A549 (cell line): ENCODE measurements around the gene BICRA. TPM values are rescaled to one million over a fixed set of nuclear protein-coding genes. Genes with fewer than 3 reads are reported as not detected.
"Not testable (repeated sequence)": the region's sequence is repeated elsewhere in the genome, so short reads cannot be mapped to it uniquely, and the experiment has no call there.

Experiments
- ATAC-seq, 2 experiments: fragments of 200-7000 bp in 1 of 2; fragments of >200 bp in 1 of 2; cut with Nextera tagmentation in 1 of 2; cut with Tn5 transposase in 1 of 2; 3 replicates each; pipeline versions ENCODE4 v1.8.0 to v1.9.1; 2018 to 2020; ENCODE audit warnings: mild to moderate bottlenecking in 1 of 2, moderate library complexity in 1 of 2
- CTCF ChIA-PET: fragments of 300-600 bp; sonication (Branson Sonifier 250); formaldehyde crosslinking; extraction: SDS; loops from one replicate; lab custom pipeline; 2021; ENCODE audit warnings: antibody characterized with exemption, inconsistent platforms; lab: Yijun Ruan, JAX
- POLR2A ChIA-PET: fragments of 350-600 bp; formaldehyde crosslinking; extraction: SDS; loops from one replicate; lab custom pipeline; 2021; ENCODE audit warnings: antibody characterized with exemption, inconsistent platforms; lab: Yijun Ruan, JAX
- DNase-seq, 2 experiments: peaks; one replicate each; pipeline versions ENCODE4 v3.0.0 to v3.0.0-alpha.2; 2011 to 2016; ENCODE audit warnings: low read depth in 1 of 2, low spot score in 1 of 2
- FAIRE-seq: peaks from 2 replicates; lab custom pipeline; 2011; peaks lifted over from hg19 to GRCh38; lab: Jason Lieb, UNC
- H3K27ac ChIP-seq, 2 experiments: fragments of >200 bp; sonication (Bioruptor Twin); formaldehyde crosslinking; 3 replicates each; pipeline ENCODE4 v1.5.1; 2016 to 2017
- H3K4me1 ChIP-seq: fragments of >200 bp; sonication (Bioruptor Twin); formaldehyde crosslinking; 3 replicates; pipeline ENCODE4 v1.6.1; 2016
- H3K4me2 ChIP-seq: fragments of >200 bp; sonication (Bioruptor Twin); formaldehyde crosslinking; 3 replicates; pipeline ENCODE4 v1.6.1; 2016
- H3K4me3 ChIP-seq: fragments of >200 bp; sonication (Bioruptor Twin); formaldehyde crosslinking; 3 replicates; pipeline ENCODE4 v1.5.1; 2016
- H3K9me3 ChIP-seq: fragments of >200 bp; sonication (Bioruptor Twin); formaldehyde crosslinking; 3 replicates; pipeline ENCODE4 v1.6.1; 2016
- CEBPB ChIP-seq, 2 experiments: fragments of >200 bp in 1 of 2; sonication (Bioruptor Twin) in 1 of 2; formaldehyde crosslinking in 1 of 2; IDR thresholded peaks; 2 replicates each; pipeline ENCODE4 v1.6.1; 2012 to 2016
- FOSL2 ChIP-seq, 2 experiments: fragments of 450-650 bp in 1 of 2; fragments of >200 bp in 1 of 2; sonication (Bioruptor Twin) in 1 of 2; formaldehyde crosslinking; IDR thresholded peaks; 2 replicates each; pipeline versions ENCODE4 v1.5.0 to v1.6.1; 2016 to 2020; ENCODE audit warnings: mild to moderate bottlenecking in 1 of 2, moderate library complexity in 1 of 2
- FOXS1 ChIP-seq: fragments of 250-450 bp; sonication (Bioruptor Pico); IDR thresholded peaks from 2 replicates; pipeline ENCODE4 v1.5.0; 2020; ENCODE audit warnings: mild to moderate bottlenecking, moderate library complexity
- JUN ChIP-seq, 2 experiments: fragments of >200 bp; sonication (Bioruptor Twin); formaldehyde crosslinking; IDR thresholded peaks; 2 replicates in 1 of 2; 3 replicates in 1 of 2; pipeline ENCODE4 v1.6.1; 2016 to 2017
- NR3C1 ChIP-seq: fragments of >200 bp; sonication (Bioruptor Twin); formaldehyde crosslinking; IDR thresholded peaks from 3 replicates; pipeline ENCODE4 v1.6.1; 2017
- WGBS: methylation state at CpG from one replicate; pipeline ENCODE4 v1.1.6; 2017; ENCODE audit errors: missing lambda C conversion rate; 5-methylcytosine and 5-hydroxymethylcytosine counted together
- polyA plus RNA-seq, 4 experiments: library from polyadenylated mRNA; depleted of rRNA in 3 of 4; stranded (reverse); fragments of >200 nt; fragmentation: RNase III in 1 of 4; extraction: RNeasy Plus Mini Kit Qiagen cat#74134 plus additional on column Dnase treatment in 1 of 4; gene quantifications; 2 replicates in 3 of 4; 3 replicates in 1 of 4; pipeline ENCODE4 v1.2.3, GENCODE V29; 2011 to 2017
- TF ChIP-seq, protein P1 (sequence below): fragments of >200 bp; sonication (Bioruptor Twin); formaldehyde crosslinking; IDR thresholded peaks from 2 replicates; pipeline ENCODE4 v1.6.1; 2016
- TF ChIP-seq, protein P2 (sequence below): fragments of 250-450 bp; sonication (Bioruptor Pico); IDR thresholded peaks from 2 replicates; pipeline ENCODE4 v1.5.0; 2021; ENCODE audit warnings: mild to moderate bottlenecking, moderate library complexity, borderline replicate concordance
- TF ChIP-seq, protein P3 (sequence below): IDR thresholded peaks from 2 replicates; pipeline ENCODE4 v1.6.1; 2012
- TF ChIP-seq, protein P4 (sequence below): fragments of >200 bp; sonication (Bioruptor Twin); formaldehyde crosslinking; IDR thresholded peaks from 3 replicates; pipeline ENCODE4 v1.5.1; 2016

Gene BICRA
- polyA plus RNA-seq, 2 of the 4 experiments (the other 2 are of a cell fraction): 0.83 to 12.4 TPM

DNA sequence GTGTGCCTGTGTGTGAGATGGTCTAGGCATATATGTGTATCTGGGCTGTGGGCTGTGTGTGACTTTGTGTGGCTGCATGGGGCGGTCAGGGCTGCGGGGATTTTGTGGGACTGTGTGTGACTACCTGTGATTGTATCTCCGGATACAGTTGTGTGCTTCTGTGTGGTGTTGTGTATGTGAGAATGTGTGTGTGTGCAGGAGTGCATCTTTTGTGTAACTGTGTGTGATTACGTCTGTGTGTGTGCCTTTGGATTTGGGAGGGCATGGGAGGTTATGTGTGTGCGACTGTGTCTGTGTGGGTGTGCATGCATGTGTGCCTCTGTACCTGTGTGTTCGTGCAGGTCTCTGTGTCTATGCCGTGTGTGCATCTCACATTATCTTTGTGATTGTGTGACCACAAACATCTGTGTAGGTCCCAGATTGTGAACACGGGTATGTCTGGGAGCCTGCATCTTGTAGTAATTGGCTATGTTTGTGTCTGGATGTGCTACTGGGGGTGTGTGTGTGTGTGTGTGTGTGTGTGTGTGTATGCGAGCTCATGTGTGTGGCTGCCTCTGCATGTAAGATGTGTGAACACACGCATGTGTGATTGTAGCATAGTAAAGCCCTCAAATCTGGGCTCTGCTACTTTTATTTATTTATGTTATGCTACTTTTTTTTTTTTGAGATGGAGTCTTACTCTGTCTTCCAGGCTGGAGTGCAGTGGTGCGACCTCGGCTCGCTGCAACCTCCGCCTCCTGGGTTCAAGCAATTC, 111.9 kb downstream of the BICRA start (continued):
- no peak for TF ChIP-seq CEBPB (IDR thresholded peaks at IDR 0.05)
- TF ChIP-seq, all 56 proteins: peak for 0

DNA sequence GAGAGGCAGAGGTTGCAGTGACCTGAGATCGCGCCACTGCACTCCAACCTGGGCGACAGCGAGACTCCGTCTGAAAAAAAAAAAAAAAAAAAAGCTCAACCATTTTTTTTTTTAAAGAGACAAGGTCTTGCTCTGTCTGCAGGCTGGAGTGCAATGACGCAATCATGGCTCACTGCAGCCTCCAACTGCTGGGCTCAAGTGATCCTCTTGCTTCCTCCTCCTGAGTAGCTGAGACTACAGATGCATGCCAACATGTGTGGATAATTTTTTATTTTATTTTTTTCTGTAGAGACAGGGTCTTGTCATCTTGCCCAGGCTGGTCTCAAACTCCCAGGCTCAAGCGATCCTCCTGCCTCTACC, 114.6 kb downstream of the BICRA start:
- peak overlapping the region; percentile 75 to 90 for H3K27ac ChIP-seq

DNA sequence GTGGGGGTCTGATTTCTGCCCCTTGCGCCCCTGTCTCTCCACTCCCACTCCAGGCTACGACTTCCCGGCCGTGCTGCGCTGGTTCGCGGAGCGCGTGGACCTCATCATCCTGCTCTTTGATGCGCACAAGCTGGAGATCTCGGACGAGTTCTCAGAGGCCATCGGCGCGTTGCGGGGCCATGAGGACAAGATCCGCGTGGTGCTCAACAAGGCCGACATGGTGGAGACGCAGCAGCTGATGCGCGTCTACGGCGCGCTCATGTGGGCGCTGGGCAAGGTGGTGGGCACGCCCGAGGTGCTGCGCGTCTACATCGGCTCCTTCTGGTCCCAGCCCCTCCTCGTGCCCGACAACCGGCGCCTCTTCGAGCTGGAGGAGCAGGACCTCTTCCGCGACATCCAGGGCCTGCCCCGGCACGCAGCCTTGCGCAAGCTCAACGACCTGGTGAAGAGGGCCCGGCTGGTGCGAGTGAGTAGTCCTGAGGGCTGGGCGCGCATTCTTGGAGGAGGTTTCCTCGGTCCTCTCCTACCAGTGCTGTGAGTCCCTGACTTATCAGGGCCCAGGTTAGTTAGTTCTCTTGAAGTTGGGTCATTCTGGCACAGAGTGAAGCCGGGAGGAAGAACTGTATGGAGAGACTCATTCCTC, 116.9 kb downstream of the BICRA start:
- DNase-seq (peak in 1 of 2 experiments; percentile 53), FAIRE-seq (no peak), ATAC-seq (no peak)
- POLR2A ChIA-PET: no interaction called here
- 0 out of 3 replicates have a peak overlapping the region, but pooled peaks have one; percentile 3 for H3K4me2 ChIP-seq
- WGBS: 89% methylated on average over 48 of the region's 48 CpGs
- H3K9me3 ChIP-seq: no peaks in the 10 kb centered on the region
- CTCF ChIA-PET: interaction anchor here (0.7 to 42.0 kb wide), 5 partner anchors 11 to 18 kb away, joined by 3 to 1389 read pairs (median 5); partner anchors contain the start of genes EHD2 and NOP53
- no peak overlapping the region for H3K4me3 ChIP-seq
- peaks cover 80% of the 10 kb centered on the region for H3K4me1 ChIP-seq
- TF ChIP-seq CEBPB (IDR thresholded peaks at IDR 0.05): peak in 1 of 2 experiments; percentile 75; a peak in 2 of 4 replicates
- TF ChIP-seq, protein P1, sequence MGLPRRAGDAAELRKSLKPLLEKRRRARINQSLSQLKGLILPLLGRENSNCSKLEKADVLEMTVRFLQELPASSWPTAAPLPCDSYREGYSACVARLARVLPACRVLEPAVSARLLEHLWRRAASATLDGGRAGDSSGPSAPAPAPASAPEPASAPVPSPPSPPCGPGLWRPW: no peak
- peak overlapping the region; percentile 38 to 94 for H3K27ac ChIP-seq

More for the DNA sequence above, 114.6 kb downstream of the BICRA start:
- peak; percentile 35 to 49; a peak in 3 of 6 replicates for ATAC-seq
- CTCF ChIA-PET: interaction anchor here (0.6 to 42.0 kb wide), 12 partner anchors 9 to 1750 kb away, joined by 3 to 1389 read pairs (median 7); partner anchors contain the start of genes EHD2 and NOP53
- H3K4me2 ChIP-seq: peak overlapping the region; percentile 76
- DNase-seq: peak in 1 of 2 experiments; percentile 92
- TF ChIP-seq, protein P2, sequence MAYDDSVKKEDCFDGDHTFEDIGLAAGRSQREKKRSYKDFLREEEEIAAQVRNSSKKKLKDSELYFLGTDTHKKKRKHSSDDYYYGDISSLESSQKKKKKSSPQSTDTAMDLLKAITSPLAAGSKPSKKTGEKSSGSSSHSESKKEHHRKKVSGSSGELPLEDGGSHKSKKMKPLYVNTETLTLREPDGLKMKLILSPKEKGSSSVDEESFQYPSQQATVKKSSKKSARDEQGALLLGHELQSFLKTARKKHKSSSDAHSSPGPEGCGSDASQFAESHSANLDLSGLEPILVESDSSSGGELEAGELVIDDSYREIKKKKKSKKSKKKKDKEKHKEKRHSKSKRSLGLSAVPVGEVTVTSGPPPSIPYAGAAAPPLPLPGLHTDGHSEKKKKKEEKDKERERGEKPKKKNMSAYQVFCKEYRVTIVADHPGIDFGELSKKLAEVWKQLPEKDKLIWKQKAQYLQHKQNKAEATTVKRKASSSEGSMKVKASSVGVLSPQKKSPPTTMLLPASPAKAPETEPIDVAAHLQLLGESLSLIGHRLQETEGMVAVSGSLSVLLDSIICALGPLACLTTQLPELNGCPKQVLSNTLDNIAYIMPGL (CRISPR knock-in tag): no peak
- TF ChIP-seq, protein P3, sequence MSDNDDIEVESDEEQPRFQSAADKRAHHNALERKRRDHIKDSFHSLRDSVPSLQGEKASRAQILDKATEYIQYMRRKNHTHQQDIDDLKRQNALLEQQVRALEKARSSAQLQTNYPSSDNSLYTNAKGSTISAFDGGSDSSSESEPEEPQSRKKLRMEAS: peak; percentile 49
- TF ChIP-seq CEBPB (IDR thresholded peaks at IDR 0.05) (peak; percentile 93 to 98), FOSL2 (IDR thresholded peaks at IDR 0.05) (no peak), FOSL2 (CRISPR knock-in tag; IDR thresholded peaks at IDR 0.05) (peak; percentile 45), JUN (IDR thresholded peaks at IDR 0.05) (peak in 1 of 2 experiments; percentile 8; a peak in 1 of 5 replicates), NR3C1 (no peak), FOXS1 (no peak)
- WGBS: 12% methylated on average over 7 of the region's 7 CpGs
- FAIRE-seq: no peak
- peak overlapping the region; percentile 13; the same call in 1 of the 3 replicates for H3K4me3 ChIP-seq
- H3K9me3 ChIP-seq: no peaks in the 10 kb centered on the region
- POLR2A ChIA-PET: interaction anchor here (0.6 to 2.2 kb wide), 11 partner anchors 9 to 276 kb away, joined by 3 to 12 read pairs (median 5); partner anchors contain the start of genes EHD2 and NOP53
- peaks cover 85% of the 10 kb centered on the region for H3K4me1 ChIP-seq

DNA sequence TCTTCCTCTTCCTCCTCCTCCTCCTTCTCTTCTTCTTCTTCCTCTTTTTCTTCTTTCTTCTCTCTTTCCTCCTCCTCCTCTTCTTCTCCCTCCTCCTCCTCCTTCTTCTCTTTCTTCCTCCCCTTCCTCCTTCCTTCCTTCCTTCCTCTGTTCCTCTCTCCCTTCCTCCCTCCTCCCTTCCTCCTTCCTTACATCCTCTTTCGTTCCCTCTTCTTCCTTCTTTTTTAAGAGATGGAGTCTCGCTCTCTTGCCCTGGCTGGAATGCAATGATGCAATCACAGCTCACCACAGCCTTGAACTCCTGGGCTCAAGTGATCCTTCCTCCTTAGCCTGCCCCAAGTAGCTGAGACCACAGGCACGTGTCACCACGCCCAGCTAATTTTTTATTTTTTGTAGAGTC, 117.5 kb downstream of the BICRA start:
- Histone ChIP-seq H3K4me2 (0 out of 3 replicates have a peak overlapping the region, but pooled peaks have one; percentile 3), H3K4me1 (peaks cover 79% of the 10 kb centered on the region), H3K27ac (peak overlapping the region; percentile 38 to 94), H3K4me3 (no peak overlapping the region), H3K9me3 (no peaks in the 10 kb centered on the region)
- ATAC-seq (no peak), DNase-seq (no peak), FAIRE-seq (no peak)
- ChIA-PET CTCF (interaction anchor here (0.7 to 42.0 kb wide), 4 partner anchors 11 to 26 kb away, joined by 3 to 1389 read pairs (median 4); partner anchors contain the start of gene EHD2), POLR2A (no interaction called here)
- TF ChIP-seq, protein P4, sequence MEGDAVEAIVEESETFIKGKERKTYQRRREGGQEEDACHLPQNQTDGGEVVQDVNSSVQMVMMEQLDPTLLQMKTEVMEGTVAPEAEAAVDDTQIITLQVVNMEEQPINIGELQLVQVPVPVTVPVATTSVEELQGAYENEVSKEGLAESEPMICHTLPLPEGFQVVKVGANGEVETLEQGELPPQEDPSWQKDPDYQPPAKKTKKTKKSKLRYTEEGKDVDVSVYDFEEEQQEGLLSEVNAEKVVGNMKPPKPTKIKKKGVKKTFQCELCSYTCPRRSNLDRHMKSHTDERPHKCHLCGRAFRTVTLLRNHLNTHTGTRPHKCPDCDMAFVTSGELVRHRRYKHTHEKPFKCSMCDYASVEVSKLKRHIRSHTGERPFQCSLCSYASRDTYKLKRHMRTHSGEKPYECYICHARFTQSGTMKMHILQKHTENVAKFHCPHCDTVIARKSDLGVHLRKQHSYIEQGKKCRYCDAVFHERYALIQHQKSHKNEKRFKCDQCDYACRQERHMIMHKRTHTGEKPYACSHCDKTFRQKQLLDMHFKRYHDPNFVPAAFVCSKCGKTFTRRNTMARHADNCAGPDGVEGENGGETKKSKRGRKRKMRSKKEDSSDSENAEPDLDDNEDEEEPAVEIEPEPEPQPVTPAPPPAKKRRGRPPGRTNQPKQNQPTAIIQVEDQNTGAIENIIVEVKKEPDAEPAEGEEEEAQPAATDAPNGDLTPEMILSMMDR: no peak
- peak in 1 of 2 experiments; percentile 77; a peak in 2 of 4 replicates for TF ChIP-seq CEBPB (IDR thresholded peaks at IDR 0.05)
- TF ChIP-seq, protein P1: no peak
- WGBS: 79% methylated on average over 4 of the region's 4 CpGs

DNA sequence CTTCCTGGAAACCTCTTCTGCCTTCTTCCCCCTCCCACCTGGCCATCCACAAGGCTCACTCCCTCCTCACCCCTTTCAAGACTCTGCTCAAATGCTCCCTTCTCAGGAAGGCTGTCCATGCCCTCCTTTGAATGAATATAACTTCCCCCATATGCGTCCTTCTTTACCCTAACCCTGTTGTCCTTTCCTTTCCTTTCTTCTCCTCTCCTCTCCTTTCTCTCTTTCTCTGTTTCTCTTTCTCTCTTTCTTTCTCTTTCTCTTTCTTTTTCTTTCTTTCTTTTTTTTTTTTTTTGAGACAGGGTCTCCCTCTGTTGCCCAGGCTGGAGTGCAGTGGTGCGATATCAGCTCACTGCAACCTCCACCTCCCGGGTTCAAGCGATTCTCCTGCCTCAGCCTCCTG, 119.4 kb downstream of the BICRA start:
- peak overlapping the region; percentile 98 for H3K4me2 ChIP-seq

More for the DNA sequence above, 119.4 kb downstream of the BICRA start:
- DNase-seq, ATAC-seq, FAIRE-seq, H3K9me3 ChIP-seq: not testable (repeated sequence)
- peak overlapping the region; percentile 83 to 94 for H3K27ac ChIP-seq
- POLR2A ChIA-PET: interaction anchor here (0.6 to 2.0 kb wide), 2 partner anchors 9 kb away, joined by 4 to 6 read pairs; no protein-coding TSS in a partner anchor
- CTCF ChIA-PET: interaction anchor here (1.1 to 42.0 kb wide), 2 partner anchors 16 to 20 kb away, joined by 6 to 1389 read pairs; partner anchors contain the start of genes EHD2 and NOP53
- peak overlapping the region; percentile 6; the same call in 1 of the 3 replicates for H3K4me3 ChIP-seq
- peaks cover 61% of the 10 kb centered on the region for H3K4me1 ChIP-seq
- 74% methylated on average over 4 of the region's 4 CpGs for WGBS
